Suprapubic skin (tissue), 3 donors: ENCODE results near the gene HDGF.

Source experiments
- CTCF ChIP-seq, 2 donors: fragments of 200-600 bp in 1 of 2; fragments of 450-650 bp in 1 of 2; sonication (generic) in 1 of 2; IDR thresholded peaks; one replicate each; pipeline ENCODE4 v1.5.1; 2016 to 2019; ENCODE audit warnings: antibody characterized with exemption in 2 of 2, mild to moderate bottlenecking in 1 of 2, moderate library complexity in 1 of 2
- EP300 ChIP-seq: sonication (generic); formaldehyde crosslinking; IDR thresholded peaks from one replicate; pipeline ENCODE4 v1.6.1; 2017; ENCODE audit warnings: antibody characterized with exemption
- POLR2A ChIP-seq, 2 donors: fragments of 450-650 bp; IDR thresholded peaks; one replicate each; pipeline ENCODE4 v1.6.1; 2017; ENCODE audit warnings: antibody characterized with exemption in 2 of 2, mild to moderate bottlenecking in 2 of 2, moderate library complexity in 2 of 2

GRCh38 chr1:156760092-156760795 is 8.8 kb upstream of the HDGF start:
- no peak for TF ChIP-seq CTCF (IDR thresholded peaks at IDR 0.05)
- no peak for TF ChIP-seq POLR2A (IDR thresholded peaks at IDR 0.05)
- TF ChIP-seq EP300, result no peak
